ENCODE results near the gene CYP4F8. TPM values are rescaled to one million over a fixed set of nuclear protein-coding genes. Genes with fewer than 3 reads are reported as not detected.
A peak's percentile ranks its signal among the peaks of the same experiment; 100 is the strongest.

CYP4F8 gene
- total RNA-seq, 1 donor from 2014 or later, result not detected

- no peak for ATAC-seq (ENCODE audit: poor library complexity)
- DNase-seq, result no peak
- intact Hi-C loops (cut with DNase I), result no loop called here
Observed at GRCh38 chr19:15613338-15613737, 1.7 kb upstream of the CYP4F8 start.

- DNase-seq (no peak), ATAC-seq (ENCODE audit: poor library complexity) (no peak)
- intact Hi-C loops (cut with DNase I), result no loop called here
Observed at GRCh38 chr19:15615526-15615925, 508 bp downstream of the CYP4F8 start.

DNA sequence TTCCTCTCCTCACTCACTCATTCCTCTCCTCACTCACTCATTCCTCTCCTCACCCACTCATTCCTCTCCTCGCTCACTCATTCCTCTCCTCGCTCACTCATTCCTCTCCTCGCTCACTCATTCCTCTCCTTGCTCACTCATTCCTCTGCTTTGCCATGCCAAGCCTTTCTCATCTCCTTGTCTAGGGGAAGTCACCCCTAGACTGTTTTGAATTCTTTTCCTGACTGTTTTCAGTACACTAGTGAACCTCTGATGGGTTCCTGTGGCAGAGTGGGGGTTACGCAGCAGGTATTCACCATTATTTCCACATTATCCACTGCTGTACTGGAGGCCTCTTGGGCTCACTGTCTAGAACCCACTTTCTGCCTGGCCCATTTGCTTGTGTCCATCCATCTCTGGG is 1.2 kb downstream of the CYP4F8 start:
- no peak for DNase-seq
- intact Hi-C loops (cut with DNase I), result no loop called here
- ATAC-seq (ENCODE audit: poor library complexity), result no peak

DNA sequence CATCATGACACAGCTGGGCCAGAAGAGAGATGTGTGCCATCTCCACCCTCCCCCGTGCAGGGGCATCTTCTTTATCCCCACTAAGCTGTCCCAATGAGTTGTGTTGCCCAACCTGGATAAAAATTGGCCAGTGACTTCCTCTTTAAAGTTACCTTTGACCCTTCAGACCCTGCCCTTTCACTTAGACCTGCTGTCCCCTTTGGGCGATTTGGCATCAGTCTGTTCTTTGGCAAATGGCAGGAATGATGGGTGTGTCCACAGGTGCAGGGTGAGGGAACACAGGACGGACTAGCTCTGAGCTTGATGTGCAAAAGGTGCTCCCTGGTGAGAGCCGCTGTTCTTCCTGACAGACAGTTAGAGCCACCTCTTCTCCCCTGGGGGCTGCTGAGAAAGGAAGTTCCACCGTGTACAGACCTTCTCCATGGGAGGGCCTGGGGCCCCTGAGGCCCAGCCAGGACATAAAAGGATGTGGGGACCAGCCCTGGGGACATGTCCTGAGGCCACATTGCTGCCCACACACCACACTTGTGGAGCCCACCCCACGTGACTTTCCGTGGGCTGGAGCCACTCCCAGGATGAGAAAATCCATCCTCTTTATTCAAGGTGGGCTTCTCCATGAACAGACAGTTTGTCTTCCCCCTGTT is 1.7 kb downstream of the CYP4F8 start:
- no peak for DNase-seq
- intact Hi-C loops (cut with DNase I), result no loop called here
- no peak for ATAC-seq (ENCODE audit: poor library complexity)

- ATAC-seq (ENCODE audit: poor library complexity) (no peak), DNase-seq (no peak)
- intact Hi-C loops (cut with DNase I), result no loop called here
Observed at GRCh38 chr19:15618321-15618720, 3.3 kb downstream of the CYP4F8 start.

DNA sequence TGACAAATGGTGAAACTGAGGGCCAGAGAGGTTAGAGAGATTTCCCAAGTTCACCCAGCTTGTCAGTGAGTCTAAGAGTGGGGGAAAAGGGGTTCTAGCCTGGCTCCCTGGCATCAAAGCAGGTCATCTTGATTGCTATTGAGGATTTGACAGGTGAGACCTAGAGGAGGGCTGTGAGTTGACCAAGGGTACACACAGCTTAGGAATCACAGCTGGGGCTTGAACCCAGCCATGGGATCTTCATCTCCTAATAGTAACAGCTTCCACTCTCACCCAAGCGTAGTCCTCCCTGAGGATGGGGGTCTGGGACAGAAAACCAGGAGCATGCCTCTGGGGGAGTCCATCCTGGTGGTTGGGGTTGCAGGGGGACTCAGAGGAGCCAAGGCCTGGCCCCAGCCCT is 6.8 kb downstream of the CYP4F8 start:
- ATAC-seq (ENCODE audit: poor library complexity), result no peak
- DNase-seq, result no peak
- intact Hi-C loops (cut with DNase I), result no loop called here

- ATAC-seq (ENCODE audit: poor library complexity), result no peak
- intact Hi-C loops (cut with DNase I), result no loop called here
- no peak for DNase-seq
Observed at GRCh38 chr19:15622991-15623390, 8.0 kb downstream of the CYP4F8 start.

DNA sequence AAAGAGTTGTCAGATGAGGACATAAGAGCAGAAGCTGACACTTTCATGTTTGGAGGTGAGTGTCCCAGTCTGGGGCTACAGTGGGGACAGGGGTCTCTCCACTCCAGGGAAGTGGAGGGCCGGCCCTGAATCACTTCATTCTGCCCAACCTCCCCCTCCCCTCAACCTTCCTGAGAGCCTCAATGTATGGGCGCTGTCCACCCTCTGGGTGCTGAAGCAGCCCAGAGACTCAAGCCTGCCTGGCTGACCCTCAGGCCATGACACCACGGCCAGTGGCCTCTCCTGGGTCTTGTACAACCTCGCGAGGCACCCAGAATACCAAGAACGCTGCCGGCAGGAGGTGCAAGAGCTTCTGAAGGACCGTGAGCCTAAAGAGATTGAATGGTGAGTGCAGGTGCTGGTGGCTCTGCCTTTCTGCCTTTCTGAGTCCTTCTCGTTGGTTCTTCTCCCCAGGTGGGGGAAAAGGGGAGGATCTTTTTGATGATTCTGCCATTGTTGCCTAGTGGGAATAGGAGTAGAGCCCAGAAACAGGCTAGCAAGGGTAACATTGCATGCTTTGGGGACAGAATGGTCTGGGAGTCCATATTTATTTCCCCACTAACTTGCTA is 8.8 kb downstream of the CYP4F8 start:
- intact Hi-C loops (cut with DNase I), result no loop called here
- DNase-seq (no peak), ATAC-seq (ENCODE audit: poor library complexity) (no peak)

DNA sequence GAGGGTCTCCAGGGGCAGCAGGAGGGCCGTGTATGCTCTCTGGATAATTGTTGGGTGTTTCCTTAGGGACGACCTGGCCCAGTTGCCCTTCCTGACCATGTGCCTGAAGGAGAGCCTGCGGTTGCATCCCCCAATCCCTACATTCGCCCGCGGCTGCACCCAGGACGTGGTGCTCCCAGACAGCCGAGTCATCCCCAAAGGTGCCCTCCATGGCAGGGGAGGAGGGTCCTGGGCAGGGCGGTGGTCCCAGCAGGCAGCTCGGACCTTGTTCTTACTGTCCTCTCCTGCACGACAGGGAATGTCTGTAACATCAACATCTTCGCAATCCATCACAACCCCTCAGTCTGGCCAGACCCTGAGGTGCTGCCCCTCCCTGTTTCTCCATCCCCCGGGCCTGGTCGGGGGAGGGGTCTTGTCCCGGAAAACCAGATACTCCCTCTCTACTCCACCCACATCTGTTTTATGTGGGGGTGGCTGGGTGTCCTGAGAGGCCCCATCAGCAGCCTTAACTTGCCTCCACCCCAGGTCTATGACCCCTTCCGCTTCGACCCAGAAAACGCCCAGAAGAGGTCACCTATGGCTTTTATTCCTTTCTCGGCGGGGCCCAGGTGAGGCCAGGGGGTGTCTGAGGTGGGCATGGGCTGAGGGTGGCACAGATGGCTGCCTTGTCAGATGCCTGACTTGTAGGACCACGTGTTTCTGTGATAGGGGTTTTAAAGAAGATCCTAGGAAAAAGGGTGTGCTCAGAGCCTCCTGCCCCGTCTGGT is 13.4 kb downstream of the CYP4F8 start:
- no peak for ATAC-seq (ENCODE audit: poor library complexity)
- DNase-seq, result no peak
- intact Hi-C loops (cut with DNase I), result loop anchor here (5.0 kb wide), 1 partner anchor 554 kb away; no protein-coding TSS in a partner anchor

- peak; percentile 92 for ATAC-seq (ENCODE audit: poor library complexity)
- intact Hi-C loops (cut with DNase I), result loop anchor here (5.0 kb wide), 1 partner anchor 553 kb away; no protein-coding TSS in a partner anchor
- peak; percentile 89 for DNase-seq
Observed at GRCh38 chr19:15629003-15629880, 14.2 kb downstream of the CYP4F8 start.

- DNase-seq, result no peak
- ATAC-seq (ENCODE audit: poor library complexity), result no peak
- intact Hi-C loops (cut with DNase I), result loop anchor here (5.0 to 10.0 kb wide), 2 partner anchors 180 to 233 kb away; no protein-coding TSS in a partner anchor
Observed at GRCh38 chr19:15631817-15632216, 16.8 kb downstream of the CYP4F8 start.

DNA sequence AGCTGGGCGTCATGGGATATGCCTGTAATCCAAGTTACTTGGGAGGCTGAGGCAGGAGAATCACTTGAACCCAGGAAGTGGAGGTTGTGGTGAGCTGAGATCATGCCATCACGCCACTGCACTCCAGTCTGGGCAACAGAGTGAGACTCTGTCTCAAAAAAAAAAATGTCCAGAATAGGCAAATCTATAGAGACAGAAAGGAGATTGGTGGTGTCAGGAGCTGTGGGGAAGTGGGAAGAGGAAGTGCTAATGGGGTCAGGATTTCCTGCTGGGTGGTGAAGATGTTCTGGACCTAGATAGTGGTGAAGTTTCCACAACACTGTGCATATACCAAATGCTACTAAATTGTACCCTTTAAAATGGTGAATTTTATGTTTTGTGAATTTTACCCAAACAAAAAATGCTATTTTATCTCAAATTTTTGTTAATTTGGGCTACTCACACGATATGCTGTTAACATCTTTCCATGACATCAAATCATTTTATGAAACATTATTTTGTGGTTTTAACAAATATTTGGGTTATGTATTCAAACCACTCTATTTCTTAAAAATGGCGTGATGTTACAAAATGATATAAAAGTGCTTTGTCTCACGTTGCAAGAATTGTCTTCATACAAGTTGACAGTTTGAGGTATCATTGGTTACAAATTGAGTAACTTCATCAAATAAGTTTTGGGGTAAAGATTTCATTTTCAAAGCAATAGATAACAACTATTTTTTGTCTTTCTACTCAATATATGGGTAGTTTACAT is 18.2 kb downstream of the CYP4F8 start:
- intact Hi-C loops (cut with DNase I), result loop anchor here (5.0 to 10.0 kb wide), 2 partner anchors 179 to 232 kb away; no protein-coding TSS in a partner anchor
- ATAC-seq (ENCODE audit: poor library complexity), result peak; percentile 41
- no peak for DNase-seq

- DNase-seq, result no peak
- intact Hi-C loops (cut with DNase I), result loop anchor here (5.0 to 10.0 kb wide), 2 partner anchors 178 to 231 kb away; no protein-coding TSS in a partner anchor
- ATAC-seq (ENCODE audit: poor library complexity), result no peak
Observed at GRCh38 chr19:15634105-15634504, 19.1 kb downstream of the CYP4F8 start.

DNA sequence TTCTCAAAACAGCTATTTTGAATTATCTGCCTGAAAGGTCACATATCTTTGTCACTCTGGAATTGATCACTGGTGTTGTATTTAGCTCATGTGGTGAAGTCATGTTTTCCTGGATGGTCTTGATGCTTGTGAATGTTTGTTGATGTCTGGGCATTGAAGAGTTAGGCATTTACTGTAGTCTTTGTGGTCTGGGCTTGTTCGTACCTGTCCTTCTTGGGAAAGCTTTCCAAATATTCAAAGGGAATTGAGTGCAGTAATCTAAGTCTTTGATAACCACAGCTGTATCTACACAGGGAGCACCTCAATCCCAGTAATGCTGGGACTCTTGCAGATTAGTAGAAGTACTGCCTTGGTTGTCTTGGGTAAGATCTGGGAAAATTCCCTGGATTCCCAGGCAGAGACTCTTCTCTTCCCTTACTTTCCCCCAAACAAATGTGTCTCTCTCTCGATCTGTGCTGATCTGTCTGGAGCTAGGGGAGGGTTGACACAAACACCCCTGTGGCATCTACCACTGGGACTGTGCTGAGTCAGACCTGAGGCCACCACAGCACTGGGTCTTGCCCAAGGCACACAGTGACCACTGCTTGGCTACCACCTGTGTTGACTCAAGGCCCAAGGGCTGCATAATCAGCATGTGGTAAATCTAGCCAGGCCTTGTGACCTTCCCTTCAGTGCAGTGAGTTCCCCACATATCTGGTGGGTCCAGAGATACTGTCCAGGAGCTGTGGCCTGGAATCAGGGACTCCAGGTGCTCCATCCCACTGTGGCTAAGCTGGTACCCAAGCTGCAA is 20.2 kb downstream of the CYP4F8 start:
- intact Hi-C loops (cut with DNase I), result loop anchor here (10.0 kb wide), 1 partner anchor 230 kb away; no protein-coding TSS in a partner anchor
- ATAC-seq (ENCODE audit: poor library complexity) (no peak), DNase-seq (no peak)

- ATAC-seq (ENCODE audit: poor library complexity) (no peak), DNase-seq (no peak)
- intact Hi-C loops (cut with DNase I), result loop anchor here (10.0 kb wide), 1 partner anchor 229 kb away; no protein-coding TSS in a partner anchor
Observed at GRCh38 chr19:15636026-15636425, 21.0 kb downstream of the CYP4F8 start.

GRCh38 chr19:15639596-15639995 is 24.6 kb downstream of the CYP4F8 start:
- DNase-seq (no peak), ATAC-seq (ENCODE audit: poor library complexity) (no peak)
- intact Hi-C loops (cut with DNase I), result loop anchor here (10.0 kb wide), 1 partner anchor 225 kb away; no protein-coding TSS in a partner anchor

- DNase-seq, result peak; percentile 87
- peak; percentile 95 for ATAC-seq (ENCODE audit: poor library complexity)
- intact Hi-C loops (cut with DNase I), result no loop called here
Observed at GRCh38 chr19:15640294-15640903, 25.4 kb downstream of the CYP4F8 start, which contains the start of gene CYP4F3. TSS of gene CYP4F3 (plus strand) at chr19:15640897. CDS start at chr19:15641416, 519 bp downstream.

Measured in Right ventricle myocardium superior (tissue), 1 donor.